H1 (cell line): ENCODE results near the gene COPS9. TPM values are rescaled to one million over a fixed set of nuclear protein-coding genes. Genes with fewer than 3 reads are reported as not detected.

Source experiments
- CTCF ChIA-PET: fragments of 300-600 bp; sonication (Branson Sonifier 250); formaldehyde crosslinking; loops from one replicate; lab custom pipeline; 2021; ENCODE audit not compliant: partially characterized antibody; lab: Charles Lee
- POLR2A ChIA-PET: fragments of 300-600 bp; sonication (Branson Sonifier 250); formaldehyde crosslinking; loops from one replicate; lab custom pipeline; 2021; ENCODE audit warnings: inconsistent platforms; ENCODE audit not compliant: partially characterized antibody; lab: Charles Lee
- DNase-seq, 2 experiments: peaks; one replicate each; pipeline versions ENCODE4 v3.0.0 to v3.0.0-alpha.2; 2010 to 2022; ENCODE audit warnings: low spot score in 2 of 2, low read depth in 1 of 2, mixed read lengths in 1 of 2
- FAIRE-seq: peaks from 2 replicates; lab custom pipeline; 2011; peaks lifted over from hg19 to GRCh38; lab: Jason Lieb, UNC
- H2AFZ ChIP-seq: 2 replicates; pipeline ENCODE4 v1.8.1; 2012; ENCODE audit warnings: low read length, inconsistent platforms
- H2AK5ac ChIP-seq: 2 replicates; pipeline ENCODE4 v1.6.1; 2013; ENCODE audit warnings: low read depth, low read length
- H2BK120ac ChIP-seq: replicated peaks from 2 replicates; pipeline ENCODE3; 2013; ENCODE audit warnings: low read depth, low read length, inconsistent platforms
- H2BK12ac ChIP-seq: 2 replicates; pipeline ENCODE4 v1.6.1; 2013; ENCODE audit warnings: low read depth, low read length
- H2BK15ac ChIP-seq: 2 replicates; pipeline ENCODE4 v1.6.1; 2013; ENCODE audit warnings: low read length
- H2BK20ac ChIP-seq: 2 replicates; pipeline ENCODE4 v1.6.1; 2013; ENCODE audit warnings: low read length
- H2BK5ac ChIP-seq: 2 replicates; pipeline ENCODE4 v1.6.1; 2013; ENCODE audit warnings: low read depth, low read length
- H3K14ac ChIP-seq: 2 replicates; pipeline ENCODE4 v1.6.1; 2013; ENCODE audit warnings: inconsistent platforms; ENCODE audit not compliant: insufficient read length
- H3K18ac ChIP-seq: 2 replicates; pipeline ENCODE4 v1.6.1; 2013; ENCODE audit warnings: low read length; ENCODE audit errors: extremely low read depth
- H3K23ac ChIP-seq: 2 replicates; pipeline ENCODE4 v1.6.1; 2013; ENCODE audit warnings: inconsistent platforms; ENCODE audit not compliant: insufficient read length
- H3K23me2 ChIP-seq: 2 replicates; pipeline ENCODE4 v1.6.1; 2013; ENCODE audit warnings: low read depth, low read length
- H3K27ac ChIP-seq: 2 replicates; pipeline ENCODE4 v1.6.1; 2011; ENCODE audit warnings: low read depth, low read length, inconsistent platforms
- H3K27me3 ChIP-seq, 4 experiments: replicated peaks in 1 of 4; 1 replicate in 1 of 4; 2 replicates in 3 of 4; pipeline versions ENCODE4 v1.6.1 to v1.8.1; 2011 to 2013; ENCODE audit warnings: low read length in 3 of 4, mild to moderate bottlenecking in 3 of 4, inconsistent platforms in 2 of 4, mixed read lengths in 2 of 4, moderate library complexity in 1 of 4; ENCODE audit not compliant: control insufficient read depth in 3 of 4, insufficient read depth in 3 of 4; ENCODE audit errors: extremely low read depth in 1 of 4
- H3K36me3 ChIP-seq, 4 experiments: 2 replicates each; pipeline versions ENCODE4 v1.6.1 to v1.8.1; 2011 to 2013; ENCODE audit warnings: mild to moderate bottlenecking in 4 of 4, low read length in 3 of 4, moderate library complexity in 2 of 4, control low read depth in 1 of 4, inconsistent platforms in 1 of 4; ENCODE audit not compliant: insufficient read depth in 4 of 4, control insufficient read depth in 2 of 4
- H3K4ac ChIP-seq: replicated peaks from 2 replicates; pipeline ENCODE3; 2013; ENCODE audit warnings: low read length, low read depth, mixed read lengths, inconsistent platforms; ENCODE audit not compliant: insufficient read length
- H3K4me1 ChIP-seq, 4 experiments: replicated peaks in 1 of 4; 1 replicate in 1 of 4; 2 replicates in 3 of 4; pipeline versions ENCODE4 v1.6.1 to v1.8.1; 2011 to 2013; ENCODE audit warnings: low read length in 3 of 4, inconsistent platforms in 2 of 4, mixed read lengths in 1 of 4; ENCODE audit not compliant: insufficient read depth in 4 of 4, control insufficient read depth in 3 of 4
- H3K4me2 ChIP-seq, 2 experiments: 2 replicates each; pipeline versions ENCODE4 v1.6.1 to v1.8.1; 2011 to 2013; ENCODE audit warnings: low read depth in 2 of 2, low read length in 2 of 2, control low read depth in 1 of 2, inconsistent platforms in 1 of 2, mild to moderate bottlenecking in 1 of 2; ENCODE audit not compliant: insufficient read depth in 1 of 2
- H3K4me3 ChIP-seq, 4 experiments: fragments of 200-600, 300-600 bp in 1 of 4; sonication (generic), shearing (Covaris generic), sonication (Bioruptor Twin) in 1 of 4; 2 replicates each; pipeline versions ENCODE4 v1.5.1 to v1.8.1; 2011 to 2016; ENCODE audit warnings: low read length in 4 of 4, low read depth in 3 of 4, control low read depth in 2 of 4, inconsistent platforms in 2 of 4, mild to moderate bottlenecking in 2 of 4, mixed read lengths in 1 of 4, moderate library complexity in 1 of 4; ENCODE audit not compliant: insufficient read depth in 2 of 4; ENCODE audit errors: extremely low read depth in 1 of 4
- H3K56ac ChIP-seq: replicated peaks from 2 replicates; pipeline ENCODE3; 2013; ENCODE audit warnings: low read depth, mild to moderate bottlenecking, mixed read lengths, low read length, inconsistent platforms; ENCODE audit not compliant: insufficient read length
- H3K79me1 ChIP-seq: 2 replicates; pipeline ENCODE4 v1.6.1; 2013; ENCODE audit warnings: low read depth, low read length, control low read depth
- H3K79me2 ChIP-seq, 2 experiments: 2 replicates each; pipeline versions ENCODE4 v1.6.1 to v1.8.1; 2012 to 2013; ENCODE audit warnings: low read length in 2 of 2, mild to moderate bottlenecking in 2 of 2, inconsistent platforms in 1 of 2; ENCODE audit not compliant: insufficient read depth in 2 of 2, control insufficient read depth in 1 of 2
- H3K9ac ChIP-seq, 4 experiments: replicated peaks in 1 of 4; 1 replicate in 1 of 4; 2 replicates in 3 of 4; pipeline versions ENCODE4 v1.6.1 to v1.8.1; 2011 to 2013; ENCODE audit warnings: low read depth in 3 of 4, low read length in 3 of 4, control low read depth in 2 of 4, mild to moderate bottlenecking in 2 of 4, moderate library complexity in 2 of 4, inconsistent platforms in 1 of 4; ENCODE audit errors: extremely low read depth in 1 of 4
- H3K9me3 ChIP-seq, 2 experiments: 2 replicates each; pipeline versions ENCODE4 v1.6.1 to v1.8.1; 2012 to 2013; ENCODE audit warnings: mild to moderate bottlenecking in 2 of 2, moderate library complexity in 2 of 2, control low read depth in 1 of 2, inconsistent platforms in 1 of 2, low read depth in 1 of 2, low read length in 1 of 2, mixed read lengths in 1 of 2; ENCODE audit not compliant: insufficient read depth in 2 of 2
- H4K20me1 ChIP-seq, 2 experiments: replicated peaks in 1 of 2; 2 replicates each; pipeline versions ENCODE3 to v1.8.1; 2011 to 2013; ENCODE audit warnings: inconsistent platforms in 2 of 2, low read length in 2 of 2, mild to moderate bottlenecking in 1 of 2; ENCODE audit not compliant: insufficient read depth in 2 of 2, control insufficient read depth in 1 of 2
- H4K5ac ChIP-seq: 2 replicates; pipeline ENCODE4 v1.6.1; 2013; ENCODE audit warnings: low read length, low read depth, mixed read lengths, inconsistent platforms; ENCODE audit not compliant: insufficient read length
- H4K8ac ChIP-seq: 2 replicates; pipeline ENCODE4 v1.8.0; 2013; ENCODE audit warnings: mild to moderate bottlenecking, moderate library complexity, low read length, inconsistent platforms; ENCODE audit not compliant: insufficient read depth; ENCODE audit errors: extremely low read depth
- H4K91ac ChIP-seq: replicated peaks from 2 replicates; pipeline ENCODE3; 2013; ENCODE audit warnings: low read length, mixed read lengths, inconsistent platforms; ENCODE audit not compliant: insufficient read length
- BCL11A ChIP-seq, 2 experiments: IDR thresholded peaks; one replicate each; pipeline ENCODE4 v1.6.1; 2011; ENCODE audit warnings: low read depth in 2 of 2, low read length in 2 of 2, mild to moderate bottlenecking in 2 of 2
- CTCF ChIP-seq, 3 experiments: IDR thresholded peaks; 1 replicate in 2 of 3; 2 replicates in 1 of 3; pipeline versions ENCODE4 v1.5.1 to v1.6.1; 2011; ENCODE audit warnings: low read length in 3 of 3, mild to moderate bottlenecking in 3 of 3, inconsistent platforms in 2 of 3, low read depth in 1 of 3, moderate library complexity in 1 of 3; ENCODE audit not compliant: insufficient read depth in 1 of 3; ENCODE audit errors: control extremely low read depth in 1 of 3
- HDAC6 ChIP-seq: IDR thresholded peaks from one replicate; pipeline ENCODE4 v1.7.1; 2012; ENCODE audit warnings: low read depth, mild to moderate bottlenecking, inconsistent platforms, low read length, moderate library complexity
- KDM1A ChIP-seq: fragments of 200-600, 300-600 bp; sonication (generic); IDR thresholded peaks from 2 replicates; pipeline ENCODE4 v1.7.1; 2016; ENCODE audit warnings: mild to moderate bottlenecking, low read length, borderline replicate concordance
- POLR2A ChIP-seq, 2 experiments: IDR thresholded peaks; 1 replicate in 1 of 2; 2 replicates in 1 of 2; pipeline ENCODE4 v1.6.1; 2011; ENCODE audit warnings: low read depth in 2 of 2, low read length in 2 of 2, mild to moderate bottlenecking in 2 of 2; ENCODE audit errors: control extremely low read depth in 1 of 2
- RFX5 ChIP-seq: IDR thresholded peaks from 2 replicates; pipeline ENCODE4 v1.6.1; 2011; ENCODE audit warnings: low read depth, low read length, improper control_type of control experiment, borderline replicate concordance
- RXRA ChIP-seq: IDR thresholded peaks from 2 replicates; pipeline ENCODE4 v1.6.1; 2011; ENCODE audit warnings: low read depth, mild to moderate bottlenecking, low read length, moderate library complexity; ENCODE audit not compliant: insufficient read depth
- SRF ChIP-seq: IDR thresholded peaks from 2 replicates; pipeline ENCODE4 v1.6.1; 2011; ENCODE audit warnings: mild to moderate bottlenecking, low read depth, low read length, moderate library complexity
- SUZ12 ChIP-seq: fragments of 200-600 bp; sonication (generic); IDR thresholded peaks from 2 replicates; pipeline ENCODE4 v1.6.1; 2012; ENCODE audit warnings: mild to moderate bottlenecking, inconsistent platforms, low read length, moderate library complexity, mixed read lengths
- TAF1 ChIP-seq: IDR thresholded peaks from 2 replicates; pipeline ENCODE4 v1.6.1; 2011; ENCODE audit warnings: mild to moderate bottlenecking, low read depth, low read length
- TBP ChIP-seq: IDR thresholded peaks from 2 replicates; pipeline ENCODE4 v1.6.1; 2011; ENCODE audit warnings: low read depth, low read length, improper control_type of control experiment
- ZNF274 ChIP-seq: IDR thresholded peaks from 2 replicates; pipeline ENCODE4 v1.7.0; 2012; ENCODE audit warnings: low read length, borderline replicate concordance; ENCODE audit errors: extremely low read depth
- WGBS, 2 experiments: shearing (Covaris generic) in 1 of 2; methylation state at CpG; one replicate each; pipeline versions ENCODE4 v1.1.6 to v1.1.7; 2013 to 2015; ENCODE audit warnings: low lambda C conversion rate in 2 of 2, mixed read lengths in 2 of 2, inconsistent platforms in 1 of 2, low coverage in 1 of 2, missing lambda C conversion rate in 1 of 2; ENCODE audit not compliant: insufficient replicate concordance in 2 of 2, insufficient coverage in 1 of 2, insufficient read length in 1 of 2; ENCODE audit errors: extremely low coverage in 1 of 2, missing lambda C conversion rate in 1 of 2; 5-methylcytosine and 5-hydroxymethylcytosine counted together
- polyA plus RNA-seq, 7 experiments: library from polyadenylated mRNA; depleted of rRNA in 3 of 7; stranded (reverse) in 5 of 7; unstranded in 2 of 7; fragments of >200 nt in 5 of 7; fragments of 200-250 nt in 2 of 7; gene quantifications; 1 replicate in 5 of 7; 2 replicates in 1 of 7; 4 replicates in 1 of 7; pipeline versions ENCODE4 v1.2.1 to v1.2.3, GENCODE V29; 2011 to 2013; ENCODE audit warnings: missing spikeins in 2 of 7, mixed read lengths in 2 of 7
- total RNA-seq: library from RNA; stranded (reverse); fragmentation: NEBNext Ultra II Directional; extraction: Animal tissue kit (Norgen Biotek cat#: 25700); gene quantifications from 2 replicates; pipeline ENCODE4 v1.2.1, GENCODE V29; 2021

The COPS9 gene
- total and polyA plus RNA-seq, 2 of the 8 experiments (the other 6 are each of a cell fraction or from before 2014, with no cell fraction given) = 154 to 234 TPM

- Histone ChIP-seq H3K4me2 (no peak overlapping the region), H3K4me3 (no peak overlapping the region), H2AFZ (no peak overlapping the region), H3K4me1 (peaks cover 0 to 14% (median 10%) of the 10 kb centered on the region in 4 experiments; a peak in 6 of 7 replicates), H3K23me2 (peaks cover 9% of the 10 kb centered on the region; the same call in 1 of the 2 replicates), H3K18ac (no peak overlapping the region), H3K79me2 (no peaks in the 10 kb centered on the region), H4K91ac (no peak overlapping the region), H2BK20ac (no peak overlapping the region), H3K9me3 (peaks cover 0 to 6% of the 10 kb centered on the region in 2 experiments; a peak in 1 of 4 replicates), H3K36me3 (no peaks in the 10 kb centered on the region; a peak in 1 of 8 replicates), H2AK5ac (no peak overlapping the region), H2BK12ac (no peak overlapping the region), H2BK15ac (no peak overlapping the region), H3K27ac (no peak overlapping the region), H3K27me3 (no peaks in the 10 kb centered on the region), H4K5ac (no peak overlapping the region), H3K23ac (no peak overlapping the region), H3K9ac (no peak overlapping the region), H3K56ac (no peak overlapping the region), H2BK120ac (no peak overlapping the region), H4K8ac (no peak overlapping the region), H3K79me1 (no peaks in the 10 kb centered on the region), H3K4ac (no peak overlapping the region), H3K14ac (no peak overlapping the region), H4K20me1 (peaks cover 0 to 11% of the 10 kb centered on the region in 2 experiments), H2BK5ac (no peak overlapping the region)
- ChIA-PET POLR2A (interaction anchor here (1.0 to 1.5 kb wide), 2 partner anchors 8 to 10 kb away, joined by 4 read pairs; no protein-coding TSS in a partner anchor), CTCF (interaction anchor here (0.7 to 3.4 kb wide), 19 partner anchors 8 to 1050 kb away, joined by 3 to 23 read pairs (median 3); partner anchors contain the start of gene OR6B2)
- FAIRE-seq = no peak
- TF ChIP-seq HDAC6 (no peak), SRF (no peak), RFX5 (no peak), ZNF274 (no peak), POLR2A (IDR thresholded peaks at IDR 0.05; ENCODE audit: control extremely low read depth in 1 of 2, low read depth in 2 of 2, low read length in 2 of 2) (no peak), TBP (no peak), TAF1 (no peak), CTCF (IDR thresholded peaks at IDR 0.05; ENCODE audit: control extremely low read depth in 1 of 3, insufficient read depth in 1 of 3, low read depth in 1 of 3, low read length in 3 of 3) (no peak), RXRA (no peak), KDM1A (no peak), SUZ12 (no peak), BCL11A (IDR thresholded peaks at IDR 0.05; ENCODE audit: low read depth in 2 of 2, low read length in 2 of 2) (no peak)
- 75% methylated on average over 6 of the region's 6 CpGs; no CpG with 5 or more reads in 1 of the 2 experiments for whole genome bisulfite sequencing, 2 experiments
- DNase-seq = no peak
Observed at GRCh38 chr2:240143276-240143675, 7.2 kb upstream of the COPS9 start.
